Heart right ventricle (tissue), 16 donors: ENCODE data around the gene NDN. TPM values are rescaled to one million over a fixed set of nuclear protein-coding genes. Genes with fewer than 3 reads are reported as not detected.

ENCODE experiments used
- ATAC-seq, 8 donors: fragments of 200-7000 bp; cut with Tn5 transposase; one replicate each; pipeline ENCODE4 v1.9.1; 2020; ENCODE audit warnings: mild to moderate bottlenecking in 8 of 8, moderate library complexity in 8 of 8, moderate number of reproducible peaks in 1 of 8
- DNase-seq, 2 donors: peaks; one replicate each; pipeline ENCODE4 v3.0.0-alpha.2; 2020
- H3K27ac ChIP-seq, 10 donors: fragments of 200-600 bp; sonication (generic) in 2 of 10; one replicate each; pipeline versions ENCODE4 v1.5.0 to v1.8.0; 2020 to 2022; ENCODE audit warnings: mild to moderate bottlenecking in 3 of 10
- H3K27me3 ChIP-seq, 7 donors: fragments of 200-600 bp; one replicate each; pipeline ENCODE4 v1.8.0; 2021 to 2022; ENCODE audit warnings: mild to moderate bottlenecking in 2 of 7
- H3K36me3 ChIP-seq, 9 donors: fragments of 200-600 bp; sonication (generic) in 1 of 9; one replicate each; pipeline versions ENCODE4 v1.5.0 to v1.8.0; 2020 to 2022; ENCODE audit warnings: mild to moderate bottlenecking in 2 of 9
- H3K4me1 ChIP-seq, 9 donors: fragments of 200-600 bp; sonication (generic) in 1 of 9; one replicate each; pipeline versions ENCODE4 v1.5.0 to v1.8.0; 2020 to 2022; ENCODE audit warnings: mild to moderate bottlenecking in 4 of 9
- H3K4me3 ChIP-seq, 10 donors: fragments of 200-600 bp; sonication (generic) in 2 of 10; one replicate each; pipeline versions ENCODE4 v1.5.0 to v1.8.0; 2020 to 2022; ENCODE audit warnings: mild to moderate bottlenecking in 7 of 10, moderate library complexity in 2 of 10
- H3K9me3 ChIP-seq, 11 donors: fragments of 200-600 bp in 10 of 11; sonication (generic) in 2 of 11; one replicate each; pipeline versions ENCODE4 v1.5.0 to v1.8.0; 2013 to 2022; ENCODE audit warnings: mild to moderate bottlenecking in 2 of 11, control low read depth in 1 of 11, moderate library complexity in 1 of 11
- CTCF ChIP-seq, 9 donors: fragments of 200-600 bp; sonication (generic) in 2 of 9; IDR thresholded peaks; one replicate each; pipeline versions ENCODE4 v1.5.0 to v1.8.0; 2021 to 2022; ENCODE audit warnings: antibody characterized with exemption in 9 of 9, mild to moderate bottlenecking in 5 of 9, moderate library complexity in 1 of 9
- WGBS, 2 donors: extraction: QIAGEN DNeasy Blood & Tissue Kit; methylation state at CpG; one replicate each; pipeline ENCODE4 v1.1.7; 2013; ENCODE audit warnings: inconsistent platforms in 1 of 2; 5-methylcytosine and 5-hydroxymethylcytosine counted together
- intact Hi-C, 10 donors: fragments of 100-400 bp; cut with DNase I; formaldehyde crosslinking; loops; one replicate each; pipeline versions ENCODE4 v1.11.1 to v1.14.2; 2022
- polyA plus RNA-seq, 2 donors: library from polyadenylated mRNA; stranded (reverse); fragments of 200-250 nt; gene quantifications; one replicate each; pipeline ENCODE4 v1.2.3, GENCODE V29; 2013
- total RNA-seq, 10 donors: library from RNA; stranded (reverse); fragmentation: NEBNext Ultra II Directional in 3 of 10; extraction: Animal tissue kit (Norgen Biotek cat#: 25700) in 3 of 10; gene quantifications; one replicate each; pipeline versions ENCODE4 v1.2.1 to v1.2.4, GENCODE V29; 2021 to 2023
- donor health status: Arrhythmogenic right ventricular cardiomyopathy.
- donor health status: ischemic (EF 13 %, LVEDD 7.1; RV severe dilation, severe dysfunction).
- donor health status: healthy with polysubstance abuse.
- donor health status: DM: no; HTN: yes; CAD: no.
- donor health status: DM: no; HTN: no; CAD: no.
- donor health status: ischemic (EF 25% LVEDD 6.9; RV normal size, moderate dysfunction).
- donor health status: ischemic (EF 25% LVEDD 5.7; RV mildly dilated, moderate dysfunction).
- donor health status: healthy.
- donor health status: DM: yes; HTN: yes; CAD: no.
- donor health status: Ischemic cardiomyopathy.
- donor health status: ischemic (EF 35%, LVEDD 5.7; RV mildly dilated, moderate dysfunction).
- donor health status: nonischemic (EF 11% LVEDD 7.7; RV severe dilation, severe dysfunction).
- donor health status: DM: yes; HTN: yes; CAD: no.
- donor health status: PGD.
- donor health status: ischemic (EF 29% LVEDD 5.4; RV normal size, mild dysfunction).
- donor health status: nonischemic (EF 23%, LVEDD 6.1; RV moderate dilation, normal function).

The NDN gene
- total and polyA plus RNA-seq, 12 donors = 6.7 to 54.6 (median 37.6) TPM

DNA sequence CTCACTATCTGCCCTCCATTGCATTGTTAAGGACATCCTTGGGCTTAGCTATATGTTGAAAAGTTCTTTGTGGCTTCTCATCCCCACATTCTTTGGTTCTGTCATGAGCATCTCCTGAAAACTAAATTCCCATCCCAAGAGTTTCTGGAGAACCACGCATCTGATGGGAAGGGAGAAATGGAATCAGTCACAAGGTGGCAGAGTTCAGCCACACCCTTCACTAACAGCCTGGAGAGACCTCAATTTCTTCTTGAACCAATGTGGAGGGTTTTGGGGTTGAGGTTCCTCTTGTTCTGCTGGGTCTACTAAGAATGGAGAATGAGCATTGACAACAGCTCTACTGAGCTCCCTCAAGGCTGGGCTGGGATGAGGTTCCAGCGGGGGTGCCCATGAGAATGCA is 23.9 kb downstream of the NDN start:
- no peak overlapping the region for H3K27ac ChIP-seq
- H3K27me3 ChIP-seq = peaks cover 0 to 24% (median 8%) of the 10 kb centered on the region in 7 donors
- H3K9me3 ChIP-seq = no peaks in the 10 kb centered on the region
- no peak overlapping the region for H3K4me3 ChIP-seq
- ATAC-seq = no peak
- no peaks in the 10 kb centered on the region for H3K36me3 ChIP-seq
- no peak for TF ChIP-seq CTCF (IDR thresholded peaks at IDR 0.05)
- DNase-seq = no peak
- WGBS, 2 donors = 57 to 61% methylated on average over 2 of the region's 2 CpGs
- H3K4me1 ChIP-seq = no peaks in the 10 kb centered on the region
- intact Hi-C loops = no loop called here

GRCh38 chr15:23648920-23649515 is 38.1 kb downstream of the NDN start:
- ATAC-seq (no peak), DNase-seq (peak in 1 of 2 donors; percentile 25)
- Histone ChIP-seq H3K9me3 (no peaks in the 10 kb centered on the region), H3K4me1 (peaks cover 0 to 3% (median 0%) of the 10 kb centered on the region in 9 donors), H3K27me3 (peaks cover 0 to 56% (median 32%) of the 10 kb centered on the region in 7 donors), H3K4me3 (no peak overlapping the region), H3K36me3 (no peaks in the 10 kb centered on the region), H3K27ac (no peak overlapping the region)
- WGBS, 2 donors = 23 to 27% methylated on average over 6 of the region's 6 CpGs
- TF ChIP-seq CTCF (IDR thresholded peaks at IDR 0.05) = peak; percentile 22 to 66 (median 51)
- intact Hi-C loops = loop anchor here in 6 of 10 donors (5.0 to 10.0 kb wide), 4 partner anchors 213 to 228 kb away; no protein-coding TSS in a partner anchor

- ATAC-seq (peak in 5 of 8 donors; percentile 19 to 39 (median 21)), DNase-seq (no peak)
- no peaks in the 10 kb centered on the region for H3K36me3 ChIP-seq
- peak within 1 kb of the TSS in 9 of 10 donors; percentile 14 to 45 (median 36) for H3K4me3 ChIP-seq
- 45 to 51% methylated on average over 37 of the region's 37 CpGs for WGBS, 2 donors
- no peaks in the 10 kb centered on the region for H3K9me3 ChIP-seq
- no peak for TF ChIP-seq CTCF (IDR thresholded peaks at IDR 0.05)
- peaks cover 0 to 3% (median 0%) of the 10 kb centered on the region in 9 donors for H3K4me1 ChIP-seq
- peaks cover 0 to 60% (median 32%) of the 10 kb centered on the region in 7 donors for H3K27me3 ChIP-seq
- intact Hi-C loops = loop anchor here in 6 of 10 donors (5.0 to 10.0 kb wide), 4 partner anchors 215 to 230 kb away; no protein-coding TSS in a partner anchor
- H3K27ac ChIP-seq = no peak within 1 kb of the TSS
Observed at GRCh38 chr15:23647421-23648370, 39.4 kb downstream of the NDN start, which contains the start of gene MAGEL2. Gene MAGEL2, minus strand, starts transcription at chr15:23647867. Its CDS starts 125 bp downstream, at chr15:23647742.

DNA sequence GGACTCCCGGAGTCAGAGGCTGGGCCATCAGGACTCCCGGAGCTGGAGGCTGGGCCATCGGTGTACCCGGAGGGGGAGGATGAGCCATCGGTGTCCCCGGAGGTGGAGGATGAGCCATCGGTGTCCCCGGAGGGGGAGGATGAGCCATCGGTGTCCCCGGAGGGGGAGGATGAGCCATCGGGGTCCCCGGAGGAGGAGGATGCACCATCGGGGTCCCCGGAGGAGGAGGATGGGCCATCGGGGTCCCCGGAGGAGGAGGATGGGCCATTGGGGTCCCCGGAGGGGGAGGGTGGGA is 40.2 kb downstream of the NDN start:
- H3K27ac ChIP-seq = no peak overlapping the region
- peak overlapping the region in 7 of 10 donors; percentile 14 to 45 (median 36) for H3K4me3 ChIP-seq
- H3K4me1 ChIP-seq = peaks cover 0 to 3% (median 0%) of the 10 kb centered on the region in 9 donors
- no peaks in the 10 kb centered on the region for H3K9me3 ChIP-seq
- TF ChIP-seq CTCF (IDR thresholded peaks at IDR 0.05) = no peak
- intact Hi-C loops = loop anchor here in 6 of 10 donors (5.0 to 10.0 kb wide), 4 partner anchors 215 to 230 kb away; no protein-coding TSS in a partner anchor
- no peak for DNase-seq
- H3K36me3 ChIP-seq = no peaks in the 10 kb centered on the region
- WGBS, 2 donors = 63 to 81% methylated on average over 17 of the region's 17 CpGs
- peaks cover 0 to 60% (median 32%) of the 10 kb centered on the region in 7 donors for H3K27me3 ChIP-seq
- ATAC-seq = no peak
